ENCODE measurements around the gene ARL2. TPM values are rescaled to one million over a fixed set of nuclear protein-coding genes. Genes with fewer than 3 reads are reported as not detected.
A peak's percentile ranks its signal among the peaks of the same experiment; 100 is the strongest.
"Not testable (repeated sequence)": the region's sequence is repeated elsewhere in the genome, so short reads cannot be mapped to it uniquely, and the experiment has no call there.

Gene ARL2
- 170 and 249 TPM in 2 replicates for total RNA-seq (2014; rRNA removed; shearing (Covaris generic); ENCODE audit: low replicate concordance)

GRCh38 chr11:65013888-65014725, at the start of gene ARL2:
Gene ARL2 (plus strand): TSS chr11:65014160. CDS start chr11:65014208, 48 bp downstream.
- Histone ChIP-seq H3K9me3 (no peaks in the 10 kb centered on the region), H3K36me3 (peaks cover 10% of the 10 kb centered on the region), H3K4me3 (peak within 1 kb of the TSS; percentile 75), H3K27me3 (no peaks in the 10 kb centered on the region)
- DNase-seq, result peak; percentile 92

- Histone ChIP-seq H3K4me3 (no peak overlapping the region), H3K36me3 (no peaks in the 10 kb centered on the region), H3K27me3 (no peaks in the 10 kb centered on the region), H3K9me3 (no peaks in the 10 kb centered on the region)
- no peak for DNase-seq
Measured at GRCh38 chr11:64967375-64967774, 46.6 kb upstream of the ARL2 start.

GRCh38 chr11:64969209-64969608, 44.8 kb upstream of the ARL2 start:
- no peak for DNase-seq
- H3K9me3 ChIP-seq, result no peaks in the 10 kb centered on the region
- H3K4me3 ChIP-seq, result no peak overlapping the region
- no peaks in the 10 kb centered on the region for H3K36me3 ChIP-seq
- no peaks in the 10 kb centered on the region for H3K27me3 ChIP-seq

- no peaks in the 10 kb centered on the region for H3K27me3 ChIP-seq
- H3K9me3 ChIP-seq, result no peaks in the 10 kb centered on the region
- no peak for DNase-seq
- H3K36me3 ChIP-seq, result no peaks in the 10 kb centered on the region
- H3K4me3 ChIP-seq, result no peak overlapping the region
Measured at GRCh38 chr11:64970731-64971151, 43.2 kb upstream of the ARL2 start.

- DNase-seq, result no peak
- no peak within 1 kb of the TSS for H3K4me3 ChIP-seq
Measured at GRCh38 chr11:64971421-64972233, 42.3 kb upstream of the ARL2 start, which contains the start of gene MAJIN. Gene MAJIN (minus strand): TSS chr11:64972108. CDS start chr11:64959405, 12,703 bp downstream.

GRCh38 chr11:64974124-64974523, 39.8 kb upstream of the ARL2 start:
- Histone ChIP-seq H3K9me3 (no peaks in the 10 kb centered on the region), H3K4me3 (no peak overlapping the region), H3K36me3 (no peaks in the 10 kb centered on the region), H3K27me3 (no peaks in the 10 kb centered on the region)
- DNase-seq, result no peak

More at GRCh38 chr11:64971421-64972233, 42.3 kb upstream of the ARL2 start, which contains the start of gene MAJIN:
- no peaks in the 10 kb centered on the region for H3K27me3 ChIP-seq
- no peaks in the 10 kb centered on the region for H3K9me3 ChIP-seq
- no peaks in the 10 kb centered on the region for H3K36me3 ChIP-seq

- Histone ChIP-seq H3K27me3 (no peaks in the 10 kb centered on the region), H3K36me3 (no peaks in the 10 kb centered on the region), H3K4me3 (no peak overlapping the region), H3K9me3 (no peaks in the 10 kb centered on the region)
- DNase-seq, result no peak
Measured at GRCh38 chr11:64976651-64977050, 37.3 kb upstream of the ARL2 start.

- H3K9me3 ChIP-seq, H3K36me3 ChIP-seq, H3K4me3 ChIP-seq, DNase-seq, H3K27me3 ChIP-seq: not testable (repeated sequence)
Measured at GRCh38 chr11:64983339-64983738, 30.6 kb upstream of the ARL2 start.

- H3K9me3 ChIP-seq, result no peaks in the 10 kb centered on the region
- DNase-seq, result no peak
- no peak overlapping the region for H3K4me3 ChIP-seq
- no peaks in the 10 kb centered on the region for H3K27me3 ChIP-seq
- H3K36me3 ChIP-seq, result no peaks in the 10 kb centered on the region
Measured at GRCh38 chr11:64987998-64988854, 25.7 kb upstream of the ARL2 start.

GRCh38 chr11:64989416-64989815, 24.5 kb upstream of the ARL2 start:
- no peak for DNase-seq
- Histone ChIP-seq H3K4me3 (no peak overlapping the region), H3K36me3 (no peaks in the 10 kb centered on the region), H3K9me3 (no peaks in the 10 kb centered on the region), H3K27me3 (no peaks in the 10 kb centered on the region)

- H3K36me3 ChIP-seq, result no peaks in the 10 kb centered on the region
- H3K27me3 ChIP-seq, result no peaks in the 10 kb centered on the region
- H3K4me3 ChIP-seq, result no peak overlapping the region
- DNase-seq, result no peak
- no peaks in the 10 kb centered on the region for H3K9me3 ChIP-seq
Measured at GRCh38 chr11:64990222-64990923, 23.6 kb upstream of the ARL2 start.

GRCh38 chr11:64994318-64994717, 19.6 kb upstream of the ARL2 start:
- no peak for DNase-seq
- H3K36me3 ChIP-seq, result no peaks in the 10 kb centered on the region
- no peak overlapping the region for H3K4me3 ChIP-seq
- no peaks in the 10 kb centered on the region for H3K27me3 ChIP-seq
- no peaks in the 10 kb centered on the region for H3K9me3 ChIP-seq

- no peak for DNase-seq
- Histone ChIP-seq H3K36me3 (no peaks in the 10 kb centered on the region), H3K9me3 (no peaks in the 10 kb centered on the region), H3K27me3 (no peaks in the 10 kb centered on the region), H3K4me3 (peak overlapping the region; percentile 32)
Measured at GRCh38 chr11:64996327-64996709, 17.6 kb upstream of the ARL2 start.

GRCh38 chr11:64996710-64997380, 17.1 kb upstream of the ARL2 start, which contains the start of gene BATF2:
Gene BATF2 (minus strand): TSS chr11:64996971. CDS start chr11:64996914, 57 bp downstream.
- Histone ChIP-seq H3K36me3 (no peaks in the 10 kb centered on the region), H3K9me3 (no peaks in the 10 kb centered on the region), H3K4me3 (peak within 1 kb of the TSS; percentile 32), H3K27me3 (no peaks in the 10 kb centered on the region)
- DNase-seq, result peak; percentile 76

- no peaks in the 10 kb centered on the region for H3K36me3 ChIP-seq
- no peaks in the 10 kb centered on the region for H3K9me3 ChIP-seq
- no peak overlapping the region for H3K4me3 ChIP-seq
- DNase-seq, result no peak
- H3K27me3 ChIP-seq, result no peaks in the 10 kb centered on the region
Measured at GRCh38 chr11:64998141-64998540, 15.8 kb upstream of the ARL2 start.

Data from MG63 (cell line).